Mesenchymal stem cell (in vitro differentiated cells and primary cell): ENCODE data around the gene NEMP2.

Source experiments
- DNase-seq: peaks from one replicate; pipeline ENCODE4 v3.0.0-alpha.2; 2013
- H2AFZ ChIP-seq: one replicate; pipeline ENCODE4 v1.6.1; 2013; ENCODE audit warnings: low read depth, mild to moderate bottlenecking, control low read depth, inconsistent platforms, low read length, moderate library complexity
- H2AK5ac ChIP-seq: 2 replicates; pipeline ENCODE4 v1.6.1; 2013; ENCODE audit warnings: low read length, moderate library complexity, mild to moderate bottlenecking, inconsistent platforms; ENCODE audit not compliant: severe bottlenecking
- H2BK120ac ChIP-seq: one replicate; pipeline ENCODE4 v1.6.1; 2013; ENCODE audit warnings: low read depth, mild to moderate bottlenecking, inconsistent platforms, low read length, moderate library complexity
- H2BK12ac ChIP-seq, 2 experiments: one replicate each; pipeline ENCODE4 v1.6.1; 2013; ENCODE audit warnings: inconsistent platforms in 2 of 2, low read length in 2 of 2, mild to moderate bottlenecking in 2 of 2, moderate library complexity in 2 of 2, control low read depth in 1 of 2
- H2BK15ac ChIP-seq: one replicate; pipeline ENCODE4 v1.6.1; 2013; ENCODE audit warnings: mild to moderate bottlenecking, low read depth, inconsistent platforms; ENCODE audit not compliant: poor library complexity, severe bottlenecking
- H2BK5ac ChIP-seq: 2 replicates; pipeline ENCODE4 v1.6.1; 2013; ENCODE audit warnings: low read depth, mild to moderate bottlenecking, low read length, control low read depth, inconsistent platforms; ENCODE audit not compliant: poor library complexity, severe bottlenecking
- H3K14ac ChIP-seq, 2 experiments: one replicate each; pipeline ENCODE4 v1.6.1; 2013; ENCODE audit warnings: inconsistent platforms in 2 of 2, low read length in 2 of 2, control low read depth in 1 of 2, mild to moderate bottlenecking in 1 of 2, moderate library complexity in 1 of 2
- H3K18ac ChIP-seq, 2 experiments: one replicate each; pipeline ENCODE4 v1.6.1; 2013; ENCODE audit warnings: inconsistent platforms in 2 of 2, low read length in 2 of 2, control low read depth in 1 of 2, low read depth in 1 of 2, mild to moderate bottlenecking in 1 of 2
- H3K23ac ChIP-seq, 2 experiments: one replicate each; pipeline ENCODE4 v1.6.1; 2013; ENCODE audit warnings: inconsistent platforms in 2 of 2, low read length in 2 of 2, mild to moderate bottlenecking in 2 of 2, moderate library complexity in 2 of 2, control low read depth in 1 of 2
- H3K27ac ChIP-seq: 2 replicates; pipeline ENCODE4 v1.5.1; 2013; ENCODE audit warnings: mild to moderate bottlenecking, moderate library complexity, low read length, control low read depth, inconsistent platforms; ENCODE audit not compliant: poor library complexity, severe bottlenecking
- H3K27me3 ChIP-seq, 2 experiments: 2 replicates each; pipeline versions ENCODE4 v1.6.1 to v1.7.0; 2013; ENCODE audit warnings: low read length in 2 of 2, mild to moderate bottlenecking in 2 of 2, moderate library complexity in 2 of 2, control low read depth in 1 of 2, inconsistent platforms in 1 of 2; ENCODE audit not compliant: control insufficient read depth in 1 of 2, insufficient read depth in 1 of 2
- H3K36me3 ChIP-seq, 2 experiments: 2 replicates each; pipeline versions ENCODE4 v1.6.1 to v1.7.0; 2013; ENCODE audit warnings: low read length in 2 of 2, control low read depth in 1 of 2, inconsistent platforms in 1 of 2, low read depth in 1 of 2, mild to moderate bottlenecking in 1 of 2; ENCODE audit not compliant: insufficient read depth in 2 of 2, control insufficient read depth in 1 of 2
- H3K4ac ChIP-seq, 2 experiments: one replicate each; pipeline ENCODE4 v1.6.1; 2013; ENCODE audit warnings: inconsistent platforms in 2 of 2, low read length in 2 of 2, mild to moderate bottlenecking in 2 of 2, moderate library complexity in 2 of 2, control low read depth in 1 of 2, low read depth in 1 of 2
- H3K4me1 ChIP-seq: 2 replicates; pipeline ENCODE4 v1.6.1; 2013; ENCODE audit warnings: low read depth, low read length, control low read depth; ENCODE audit not compliant: control insufficient read depth, insufficient read depth
- H3K4me2 ChIP-seq: 2 replicates; pipeline ENCODE4 v1.6.1; 2013; ENCODE audit warnings: low read length, mild to moderate bottlenecking, inconsistent platforms; ENCODE audit not compliant: poor library complexity, severe bottlenecking
- H3K4me3 ChIP-seq, 2 experiments: 2 replicates each; pipeline versions ENCODE4 v1.5.1 to v1.7.0; 2013; ENCODE audit warnings: low read length in 2 of 2, mild to moderate bottlenecking in 2 of 2, control low read depth in 1 of 2, low read depth in 1 of 2; ENCODE audit not compliant: insufficient read depth in 1 of 2
- H3K79me1 ChIP-seq: replicated peaks from 2 replicates; pipeline ENCODE4 v1.6.1; 2013; ENCODE audit warnings: mild to moderate bottlenecking, control low read depth, low read length, inconsistent platforms; ENCODE audit not compliant: poor library complexity, severe bottlenecking
- H3K9ac ChIP-seq: 2 replicates; pipeline ENCODE4 v1.7.0; 2013; ENCODE audit warnings: mild to moderate bottlenecking, low read length, moderate library complexity
- H3K9me3 ChIP-seq: 2 replicates; pipeline ENCODE4 v1.7.0; 2013; ENCODE audit warnings: mild to moderate bottlenecking, low read length; ENCODE audit not compliant: control insufficient read depth
- H4K8ac ChIP-seq: one replicate; pipeline ENCODE4 v1.6.1; 2013; ENCODE audit warnings: inconsistent platforms, mild to moderate bottlenecking, low read length, moderate library complexity
- H4K91ac ChIP-seq: one replicate; pipeline ENCODE4 v1.6.1; 2013; ENCODE audit warnings: mild to moderate bottlenecking, low read length, inconsistent platforms
- WGBS: methylation state at CpG from one replicate; pipeline ENCODE4 v1.1.7; 2013; ENCODE audit warnings: mixed read lengths; 5-methylcytosine and 5-hydroxymethylcytosine counted together

Gene NEMP2

GRCh38 chr2:190527214-190527613 is 7.3 kb downstream of the NEMP2 start:
- H2BK15ac ChIP-seq = no peak overlapping the region
- no peak overlapping the region for H3K14ac ChIP-seq
- H4K91ac ChIP-seq = no peak overlapping the region
- no peak overlapping the region for H2AFZ ChIP-seq
- H3K23ac ChIP-seq = no peak overlapping the region
- no peaks in the 10 kb centered on the region for H3K4me1 ChIP-seq
- no peak overlapping the region for H4K8ac ChIP-seq
- H3K4me2 ChIP-seq = no peak overlapping the region
- H3K4me3 ChIP-seq = no peak overlapping the region
- H2BK12ac ChIP-seq = no peak overlapping the region
- no peak overlapping the region for H2BK120ac ChIP-seq
- no peak overlapping the region for H3K27ac ChIP-seq
- no peak overlapping the region for H3K4ac ChIP-seq
- H3K36me3 ChIP-seq = no peaks in the 10 kb centered on the region
- no peaks in the 10 kb centered on the region for H3K9me3 ChIP-seq
- WGBS = 100% methylated on average over 1 of the region's 4 CpGs
- no peaks in the 10 kb centered on the region for H3K27me3 ChIP-seq
- DNase-seq = no peak
- no peak overlapping the region for H3K18ac ChIP-seq
- peaks cover 6% of the 10 kb centered on the region for H3K79me1 ChIP-seq
- no peak overlapping the region for H2AK5ac ChIP-seq
- H3K9ac ChIP-seq = no peak overlapping the region
- no peak overlapping the region for H2BK5ac ChIP-seq

- Histone ChIP-seq H3K14ac (peak overlapping the region in 1 of 2 experiments; percentile 70), H3K36me3 (no peaks in the 10 kb centered on the region), H2AK5ac (no peak overlapping the region), H3K4me2 (no peak overlapping the region), H3K4me1 (no peaks in the 10 kb centered on the region), H2BK15ac (no peak overlapping the region), H3K18ac (peak overlapping the region in 1 of 2 experiments; percentile 14), H3K9me3 (no peaks in the 10 kb centered on the region), H2BK12ac (peak overlapping the region in 1 of 2 experiments; percentile 68), H3K79me1 (peaks cover 6% of the 10 kb centered on the region), H2BK120ac (no peak overlapping the region), H3K27me3 (no peaks in the 10 kb centered on the region), H3K4ac (peak overlapping the region in 1 of 2 experiments; percentile 28), H3K27ac (no peak overlapping the region), H3K9ac (no peak overlapping the region), H2BK5ac (no peak overlapping the region), H3K23ac (no peak overlapping the region), H2AFZ (no peak overlapping the region), H4K91ac (peak overlapping the region; percentile 70), H3K4me3 (no peak overlapping the region), H4K8ac (no peak overlapping the region)
- 96% methylated on average over 3 of the region's 4 CpGs for WGBS
- DNase-seq = no peak
These were observed 8.3 kb downstream of the NEMP2 start for GRCh38 chr2:190526105-190526750.

- Histone ChIP-seq H3K18ac (no peak overlapping the region), H4K8ac (no peak overlapping the region), H3K4me2 (no peak overlapping the region), H3K4me3 (no peak overlapping the region), H3K27me3 (no peaks in the 10 kb centered on the region), H3K14ac (no peak overlapping the region), H2AFZ (no peak overlapping the region), H3K27ac (no peak overlapping the region), H3K4me1 (no peaks in the 10 kb centered on the region), H3K9me3 (no peaks in the 10 kb centered on the region), H2BK120ac (no peak overlapping the region), H4K91ac (no peak overlapping the region), H2AK5ac (no peak overlapping the region), H3K36me3 (no peaks in the 10 kb centered on the region), H2BK15ac (no peak overlapping the region), H3K79me1 (peaks cover 6% of the 10 kb centered on the region), H2BK5ac (no peak overlapping the region), H3K23ac (no peak overlapping the region), H3K9ac (no peak overlapping the region), H2BK12ac (no peak overlapping the region), H3K4ac (no peak overlapping the region)
- DNase-seq = no peak
These were observed 9.6 kb downstream of the NEMP2 start for GRCh38 chr2:190524928-190525327.

GRCh38 chr2:190519975-190520767 is 14.4 kb downstream of the NEMP2 start:
- Histone ChIP-seq H3K4me1 (no peaks in the 10 kb centered on the region), H3K14ac (no peak overlapping the region), H3K36me3 (no peaks in the 10 kb centered on the region), H2AK5ac (no peak overlapping the region), H3K27me3 (no peaks in the 10 kb centered on the region), H3K79me1 (peaks cover 3% of the 10 kb centered on the region), H3K9ac (no peak overlapping the region), H4K91ac (no peak overlapping the region), H3K27ac (no peak overlapping the region), H3K4ac (no peak overlapping the region), H2BK12ac (no peak overlapping the region), H2BK5ac (no peak overlapping the region), H2BK120ac (no peak overlapping the region), H4K8ac (no peak overlapping the region), H3K9me3 (no peaks in the 10 kb centered on the region), H2BK15ac (no peak overlapping the region), H3K23ac (no peak overlapping the region), H3K18ac (no peak overlapping the region), H3K4me2 (no peak overlapping the region), H2AFZ (no peak overlapping the region), H3K4me3 (no peak overlapping the region)
- WGBS = 90% methylated on average over 1 of the region's 1 CpG
- DNase-seq = no peak
